Measurements from ENCODE around the gene ZFP69B. TPM values are rescaled to one million over a fixed set of nuclear protein-coding genes. Genes with fewer than 3 reads are reported as not detected.

The ZFP69B gene
- polyA plus RNA-seq, 1 of the 3 experiments (the other 2 are of a cell fraction), result 1.7 TPM

DNA sequence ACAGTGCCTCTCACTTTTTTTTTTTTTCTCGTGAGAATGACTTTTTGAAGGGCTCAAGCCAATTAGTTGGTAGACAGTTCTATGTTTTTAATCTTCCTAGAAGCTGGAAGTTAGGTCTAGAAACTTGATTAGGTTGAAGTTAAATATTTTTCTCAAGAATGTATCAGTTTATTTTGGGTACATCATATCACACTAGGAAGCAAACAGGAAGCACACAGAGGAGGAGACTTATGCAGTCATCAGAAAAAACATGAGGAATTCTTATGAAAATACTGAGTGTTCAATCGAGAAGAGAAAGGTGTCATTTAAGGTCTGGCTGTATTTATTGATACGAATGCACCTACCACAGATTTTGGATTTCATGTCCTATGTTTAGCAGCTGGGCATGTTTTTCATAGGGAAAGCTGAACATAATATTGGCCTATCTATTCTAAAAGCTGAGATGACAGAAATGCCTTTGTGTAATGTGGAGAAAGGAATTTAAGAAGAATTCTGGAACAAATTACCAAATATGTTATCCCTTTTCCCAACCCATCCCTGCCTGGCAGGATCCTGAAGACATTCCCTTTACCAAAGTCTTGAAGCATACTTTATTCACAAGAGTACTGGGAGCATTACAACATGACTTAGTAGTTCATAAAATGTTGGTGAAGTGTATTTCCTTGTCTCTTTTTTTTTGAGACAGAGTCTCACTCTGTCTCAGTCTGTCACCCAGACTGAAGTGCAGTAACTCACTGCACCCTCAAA, 17.5 kb upstream of the ZFP69B start:
- Histone ChIP-seq H3K9ac (no peak overlapping the region), H3K36me3 (replicated peaks in 1 of 2; ENCODE audit: control insufficient read depth in 1 of 2, insufficient read depth in 2 of 2, low read length in 1 of 2) (peaks cover 0 to 3% of the 10 kb centered on the region in 2 experiments), H3K79me2 (ENCODE audit: insufficient read depth) (no peaks in the 10 kb centered on the region), H3K9me2 (no peaks in the 10 kb centered on the region), H3K4me2 (no peak overlapping the region), H3K4me3 (ENCODE audit: low read depth in 2 of 2, low read length in 1 of 2) (no peak overlapping the region), H3K27me3 (ENCODE audit: insufficient read depth) (no peaks in the 10 kb centered on the region), H3K27ac (ENCODE audit: low read depth in 2 of 2, low read length in 1 of 2) (no peak overlapping the region), H3F3A (replicated peaks; ENCODE audit: insufficient read depth) (no peaks in the 10 kb centered on the region), H2AFZ (ENCODE audit: low read depth) (no peak overlapping the region), H3K4me1 (ENCODE audit: control insufficient read depth in 1 of 2, insufficient read depth in 2 of 2, low read depth in 1 of 2, low read length in 1 of 2) (no peaks in the 10 kb centered on the region), H4K20me1 (ENCODE audit: insufficient read depth) (no peaks in the 10 kb centered on the region), H3K9me3 (no peaks in the 10 kb centered on the region)
- TF ChIP-seq RAD21 (IDR thresholded peaks at IDR 0.05; ENCODE audit: low read length) (no peak), TCF12 (IDR thresholded peaks at IDR 0.05) (no peak), TEAD4 (IDR thresholded peaks at IDR 0.05; ENCODE audit: borderline replicate concordance, insufficient read depth) (no peak), NFIC (IDR thresholded peaks at IDR 0.05; ENCODE audit: borderline replicate concordance) (no peak), CHD2 (IDR thresholded peaks at IDR 0.05; ENCODE audit: low read length, partially characterized antibody) (no peak), EZH2phosphoT487 (IDR thresholded peaks at IDR 0.05; ENCODE audit: borderline replicate concordance, low read depth) (no peak)
- TF ChIP-seq, protein P1, sequence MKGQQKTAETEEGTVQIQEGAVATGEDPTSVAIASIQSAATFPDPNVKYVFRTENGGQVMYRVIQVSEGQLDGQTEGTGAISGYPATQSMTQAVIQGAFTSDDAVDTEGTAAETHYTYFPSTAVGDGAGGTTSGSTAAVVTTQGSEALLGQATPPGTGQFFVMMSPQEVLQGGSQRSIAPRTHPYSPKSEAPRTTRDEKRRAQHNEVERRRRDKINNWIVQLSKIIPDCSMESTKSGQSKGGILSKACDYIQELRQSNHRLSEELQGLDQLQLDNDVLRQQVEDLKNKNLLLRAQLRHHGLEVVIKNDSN (IDR thresholded peaks at IDR 0.05; ENCODE audit: borderline replicate concordance, low read depth), result no peak
- TF ChIP-seq, protein P2, sequence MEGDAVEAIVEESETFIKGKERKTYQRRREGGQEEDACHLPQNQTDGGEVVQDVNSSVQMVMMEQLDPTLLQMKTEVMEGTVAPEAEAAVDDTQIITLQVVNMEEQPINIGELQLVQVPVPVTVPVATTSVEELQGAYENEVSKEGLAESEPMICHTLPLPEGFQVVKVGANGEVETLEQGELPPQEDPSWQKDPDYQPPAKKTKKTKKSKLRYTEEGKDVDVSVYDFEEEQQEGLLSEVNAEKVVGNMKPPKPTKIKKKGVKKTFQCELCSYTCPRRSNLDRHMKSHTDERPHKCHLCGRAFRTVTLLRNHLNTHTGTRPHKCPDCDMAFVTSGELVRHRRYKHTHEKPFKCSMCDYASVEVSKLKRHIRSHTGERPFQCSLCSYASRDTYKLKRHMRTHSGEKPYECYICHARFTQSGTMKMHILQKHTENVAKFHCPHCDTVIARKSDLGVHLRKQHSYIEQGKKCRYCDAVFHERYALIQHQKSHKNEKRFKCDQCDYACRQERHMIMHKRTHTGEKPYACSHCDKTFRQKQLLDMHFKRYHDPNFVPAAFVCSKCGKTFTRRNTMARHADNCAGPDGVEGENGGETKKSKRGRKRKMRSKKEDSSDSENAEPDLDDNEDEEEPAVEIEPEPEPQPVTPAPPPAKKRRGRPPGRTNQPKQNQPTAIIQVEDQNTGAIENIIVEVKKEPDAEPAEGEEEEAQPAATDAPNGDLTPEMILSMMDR (IDR thresholded peaks at IDR 0.05), result no peak
- TF ChIP-seq, protein P3, sequence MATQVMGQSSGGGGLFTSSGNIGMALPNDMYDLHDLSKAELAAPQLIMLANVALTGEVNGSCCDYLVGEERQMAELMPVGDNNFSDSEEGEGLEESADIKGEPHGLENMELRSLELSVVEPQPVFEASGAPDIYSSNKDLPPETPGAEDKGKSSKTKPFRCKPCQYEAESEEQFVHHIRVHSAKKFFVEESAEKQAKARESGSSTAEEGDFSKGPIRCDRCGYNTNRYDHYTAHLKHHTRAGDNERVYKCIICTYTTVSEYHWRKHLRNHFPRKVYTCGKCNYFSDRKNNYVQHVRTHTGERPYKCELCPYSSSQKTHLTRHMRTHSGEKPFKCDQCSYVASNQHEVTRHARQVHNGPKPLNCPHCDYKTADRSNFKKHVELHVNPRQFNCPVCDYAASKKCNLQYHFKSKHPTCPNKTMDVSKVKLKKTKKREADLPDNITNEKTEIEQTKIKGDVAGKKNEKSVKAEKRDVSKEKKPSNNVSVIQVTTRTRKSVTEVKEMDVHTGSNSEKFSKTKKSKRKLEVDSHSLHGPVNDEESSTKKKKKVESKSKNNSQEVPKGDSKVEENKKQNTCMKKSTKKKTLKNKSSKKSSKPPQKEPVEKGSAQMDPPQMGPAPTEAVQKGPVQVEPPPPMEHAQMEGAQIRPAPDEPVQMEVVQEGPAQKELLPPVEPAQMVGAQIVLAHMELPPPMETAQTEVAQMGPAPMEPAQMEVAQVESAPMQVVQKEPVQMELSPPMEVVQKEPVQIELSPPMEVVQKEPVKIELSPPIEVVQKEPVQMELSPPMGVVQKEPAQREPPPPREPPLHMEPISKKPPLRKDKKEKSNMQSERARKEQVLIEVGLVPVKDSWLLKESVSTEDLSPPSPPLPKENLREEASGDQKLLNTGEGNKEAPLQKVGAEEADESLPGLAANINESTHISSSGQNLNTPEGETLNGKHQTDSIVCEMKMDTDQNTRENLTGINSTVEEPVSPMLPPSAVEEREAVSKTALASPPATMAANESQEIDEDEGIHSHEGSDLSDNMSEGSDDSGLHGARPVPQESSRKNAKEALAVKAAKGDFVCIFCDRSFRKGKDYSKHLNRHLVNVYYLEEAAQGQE (IDR thresholded peaks at IDR 0.05; ENCODE audit: low read depth, low read length), result no peak
- DNase-seq, result no peak
- POLR2A ChIA-PET, result no interaction called here
- CTCF ChIA-PET, result interaction anchor here (0.6 to 3.8 kb wide), 3 partner anchors 98 to 289 kb away, joined by 3 to 15 read pairs (median 12); no protein-coding TSS in a partner anchor
- WGBS (ENCODE audit: low lambda C conversion rate), result 50% methylated on average over 3 of the region's 3 CpGs

Measured in SK-N-SH (cell line).